ENCODE data around the gene STAT4. TPM values are rescaled to one million over a fixed set of nuclear protein-coding genes. Genes with fewer than 3 reads are reported as not detected.

Gene STAT4
- total RNA-seq, 3 donors from 2014 or later = 46.0 to 71.7 (median 69.5) TPM

DNA sequence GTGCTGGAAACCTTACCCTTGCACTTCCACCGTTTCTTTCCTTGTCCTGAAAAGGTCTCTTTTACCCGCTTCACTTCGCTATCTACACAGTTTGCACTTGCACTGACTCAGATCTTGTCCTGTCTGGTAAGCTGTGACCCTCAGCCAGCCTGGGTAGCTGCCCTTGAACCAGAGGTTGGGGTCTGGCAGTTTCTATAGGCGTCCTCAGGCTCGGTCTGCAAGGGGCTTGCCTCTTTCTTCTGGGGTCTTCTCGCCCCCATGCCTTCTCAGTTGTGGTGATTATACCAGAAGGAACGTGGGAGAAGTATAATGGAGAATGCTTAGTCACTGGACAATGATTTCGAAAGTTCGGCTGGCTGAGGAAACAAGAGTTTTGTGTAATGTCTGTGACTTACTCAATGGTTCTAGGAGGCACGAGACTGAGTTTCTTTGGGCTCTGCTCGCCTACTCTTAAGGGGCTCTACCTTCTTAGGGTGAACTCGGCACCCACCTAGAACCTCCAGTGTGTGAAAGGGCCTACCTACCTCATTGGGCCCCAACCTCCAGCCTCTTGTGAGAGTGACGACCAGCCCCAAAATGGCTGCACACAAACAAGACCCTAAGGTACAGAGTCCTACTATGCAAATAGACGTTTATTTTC, 129.9 kb downstream of the STAT4 start:
- peak; percentile 59 to 68 for ATAC-seq
- no peaks in the 10 kb centered on the region for H3K27me3 Mint-ChIP-seq (ENCODE audit: low read depth)

DNA sequence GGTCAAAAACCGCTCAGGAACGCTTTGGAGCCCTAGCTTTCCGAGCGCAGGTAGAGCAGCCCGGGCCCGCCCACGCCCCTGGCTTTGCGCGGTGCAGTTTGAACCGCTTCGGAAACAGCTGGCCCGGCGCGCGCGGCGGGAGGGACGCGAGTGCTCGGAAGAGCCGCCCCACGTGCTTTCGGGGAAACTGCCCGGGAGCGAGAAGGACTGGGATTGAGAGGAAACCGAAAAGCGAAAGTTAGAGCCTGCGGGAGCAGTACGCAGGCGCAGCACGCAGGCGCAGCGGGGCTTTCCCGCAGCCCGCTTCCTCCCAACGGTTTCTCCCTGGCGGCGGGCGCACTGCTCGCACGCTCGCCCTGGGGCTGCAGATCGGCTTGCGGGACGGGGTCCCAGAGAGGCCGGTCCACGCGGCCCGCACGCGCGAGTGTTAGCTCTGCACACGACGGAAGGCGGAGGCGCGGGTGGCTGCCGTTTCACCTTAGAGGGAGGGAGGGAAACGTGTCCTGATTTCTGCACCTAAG, 130.5 kb downstream of the STAT4 start:
- H3K4me3 Mint-ChIP-seq = no peak overlapping the region
- ATAC-seq (peak; percentile 69), DNase-seq (peak; percentile 94)
- no peaks in the 10 kb centered on the region for H3K36me3 Mint-ChIP-seq (ENCODE audit: insufficient read depth)
- H3K9me3 Mint-ChIP-seq = peaks cover 5% of the 10 kb centered on the region
- no peaks in the 10 kb centered on the region for H3K27me3 Mint-ChIP-seq (ENCODE audit: low read depth)
- H3K4me1 Mint-ChIP-seq (ENCODE audit: low read depth) = peaks cover 43% of the 10 kb centered on the region

More for the DNA sequence above, 129.9 kb downstream of the STAT4 start:
- Mint-ChIP-seq H3K9me3 (peaks cover 6% of the 10 kb centered on the region), H3K4me1 (ENCODE audit: low read depth) (peaks cover 47% of the 10 kb centered on the region), H3K4me3 (no peak overlapping the region), H3K36me3 (ENCODE audit: insufficient read depth) (peaks cover 1% of the 10 kb centered on the region)
- no peak for DNase-seq

- H3K9me3 Mint-ChIP-seq = peaks cover 5% of the 10 kb centered on the region
- DNase-seq (no peak), ATAC-seq (no peak)
- no peaks in the 10 kb centered on the region for H3K27me3 Mint-ChIP-seq (ENCODE audit: low read depth)
- H3K36me3 Mint-ChIP-seq (ENCODE audit: insufficient read depth) = no peaks in the 10 kb centered on the region
- H3K4me1 Mint-ChIP-seq (ENCODE audit: low read depth) = peaks cover 35% of the 10 kb centered on the region
- no peak overlapping the region for H3K4me3 Mint-ChIP-seq
Measured at GRCh38 chr2:191019376-191019775, 131.4 kb downstream of the STAT4 start.

DNA sequence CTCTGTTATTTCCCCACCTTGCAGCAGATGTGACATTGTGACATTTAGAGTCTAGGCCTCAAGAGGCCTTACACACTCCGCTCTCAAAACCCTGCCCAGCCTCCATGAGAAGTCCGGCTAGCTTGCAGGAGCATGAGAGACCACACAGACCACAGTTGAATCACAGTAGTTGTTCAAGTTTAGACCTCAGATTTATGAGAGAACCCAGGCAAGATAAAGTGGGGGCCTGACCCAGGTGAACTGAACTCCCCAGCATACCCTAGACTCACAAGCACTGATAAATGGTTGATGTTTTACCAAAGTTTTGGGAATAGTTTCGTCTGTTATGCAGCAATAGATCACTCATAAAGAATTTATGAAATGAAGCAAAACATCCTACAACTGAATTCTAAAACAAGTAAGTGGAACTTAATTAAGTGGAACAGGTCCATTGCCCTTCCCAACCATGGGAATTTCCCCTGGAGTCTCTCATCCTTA, 132.1 kb downstream of the STAT4 start:
- Mint-ChIP-seq H3K9me3 (peaks cover 5% of the 10 kb centered on the region), H3K27me3 (ENCODE audit: low read depth) (no peaks in the 10 kb centered on the region), H3K4me3 (peak overlapping the region; percentile 50), H3K36me3 (ENCODE audit: insufficient read depth) (no peaks in the 10 kb centered on the region), H3K4me1 (ENCODE audit: low read depth) (peaks cover 33% of the 10 kb centered on the region)
- DNase-seq (no peak), ATAC-seq (no peak)

DNA sequence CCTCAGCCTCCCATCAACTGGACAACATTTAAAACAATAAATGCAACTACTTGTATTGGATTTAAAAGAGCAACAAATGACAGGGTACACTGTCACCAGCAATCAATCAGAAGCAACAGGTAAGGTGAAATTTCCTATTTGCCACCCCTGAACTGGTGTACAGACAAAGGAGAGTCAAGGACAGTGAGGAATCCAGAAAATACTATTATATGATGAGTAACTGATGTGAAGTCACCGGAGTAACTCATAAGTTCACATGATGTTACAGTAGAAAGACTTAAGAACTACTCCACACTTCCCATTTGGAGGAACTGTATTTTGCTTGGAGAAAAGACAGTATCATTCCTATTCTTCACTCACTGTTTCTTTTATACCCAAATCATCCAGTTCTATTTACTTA, 132.7 kb downstream of the STAT4 start:
- H3K9me3 Mint-ChIP-seq = peaks cover 5% of the 10 kb centered on the region
- no peaks in the 10 kb centered on the region for H3K27me3 Mint-ChIP-seq (ENCODE audit: low read depth)
- ATAC-seq (no peak), DNase-seq (no peak)
- peaks cover 33% of the 10 kb centered on the region for H3K4me1 Mint-ChIP-seq (ENCODE audit: low read depth)
- H3K4me3 Mint-ChIP-seq = no peak overlapping the region
- no peaks in the 10 kb centered on the region for H3K36me3 Mint-ChIP-seq (ENCODE audit: insufficient read depth)

- H3K9me3 Mint-ChIP-seq = peaks cover 5% of the 10 kb centered on the region
- DNase-seq = no peak
- no peak overlapping the region for H3K4me3 Mint-ChIP-seq
Measured at GRCh38 chr2:191015831-191016230, 135.0 kb downstream of the STAT4 start.

DNA sequence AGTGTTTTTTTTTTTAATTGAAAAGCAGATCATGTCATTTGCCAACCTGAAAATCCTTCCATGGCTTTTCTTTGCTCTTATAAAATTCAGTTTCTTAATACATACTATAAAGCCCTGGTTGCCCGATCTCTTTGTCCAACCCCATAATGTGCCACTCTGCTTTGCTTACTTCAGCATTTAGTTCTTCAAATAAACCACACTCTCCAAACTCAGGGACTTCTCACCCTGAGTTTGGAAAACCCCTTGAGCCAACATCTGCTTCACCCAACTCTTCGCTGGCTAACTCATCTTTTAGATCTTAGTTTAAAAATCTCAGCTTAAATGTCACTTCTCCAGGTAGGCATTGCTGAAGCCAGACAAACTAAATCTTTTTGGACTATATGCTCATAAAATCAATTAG, 135.6 kb downstream of the STAT4 start:
- DNase-seq (no peak), ATAC-seq (no peak)
- Mint-ChIP-seq H3K4me1 (ENCODE audit: low read depth) (peaks cover 44% of the 10 kb centered on the region), H3K27me3 (ENCODE audit: low read depth) (no peaks in the 10 kb centered on the region), H3K36me3 (ENCODE audit: insufficient read depth) (peaks cover 12% of the 10 kb centered on the region), H3K9me3 (peaks cover 5% of the 10 kb centered on the region), H3K4me3 (no peak overlapping the region)

More at GRCh38 chr2:191015831-191016230, 135.0 kb downstream of the STAT4 start:
- Mint-ChIP-seq H3K36me3 (ENCODE audit: insufficient read depth) (peaks cover 10% of the 10 kb centered on the region), H3K27me3 (ENCODE audit: low read depth) (no peaks in the 10 kb centered on the region), H3K4me1 (ENCODE audit: low read depth) (peaks cover 41% of the 10 kb centered on the region)
- no peak for ATAC-seq

GRCh38 chr2:191014653-191015020, 136.2 kb downstream of the STAT4 start:
- Mint-ChIP-seq H3K36me3 (ENCODE audit: insufficient read depth) (peaks cover 16% of the 10 kb centered on the region), H3K4me1 (ENCODE audit: low read depth) (peaks cover 46% of the 10 kb centered on the region), H3K27me3 (ENCODE audit: low read depth) (no peaks in the 10 kb centered on the region), H3K4me3 (no peak overlapping the region), H3K9me3 (peaks cover 5% of the 10 kb centered on the region)
- DNase-seq (no peak), ATAC-seq (peak; percentile 1 to 6)

- Mint-ChIP-seq H3K27me3 (ENCODE audit: low read depth) (no peaks in the 10 kb centered on the region), H3K4me1 (ENCODE audit: low read depth) (peaks cover 44% of the 10 kb centered on the region), H3K36me3 (ENCODE audit: insufficient read depth) (peaks cover 20% of the 10 kb centered on the region), H3K4me3 (no peak within 1 kb of the TSS), H3K9me3 (peaks cover 5% of the 10 kb centered on the region)
- DNase-seq = peak; percentile 98
- ATAC-seq = peak; percentile 86 to 87
Measured at GRCh38 chr2:191013932-191014652, 136.7 kb downstream of the STAT4 start, which contains the start of gene STAT1. STAT1 (minus strand) TSS chr2:191014171; CDS start chr2:191010003, 4,168 bp downstream.

GRCh38 chr2:191013682-191013931, 137.2 kb downstream of the STAT4 start:
- DNase-seq (no peak), ATAC-seq (no peak)
- Mint-ChIP-seq H3K9me3 (peaks cover 5% of the 10 kb centered on the region), H3K36me3 (ENCODE audit: insufficient read depth) (peaks cover 23% of the 10 kb centered on the region), H3K4me3 (no peak overlapping the region), H3K27me3 (ENCODE audit: low read depth) (no peaks in the 10 kb centered on the region), H3K4me1 (ENCODE audit: low read depth) (peaks cover 42% of the 10 kb centered on the region)

DNA sequence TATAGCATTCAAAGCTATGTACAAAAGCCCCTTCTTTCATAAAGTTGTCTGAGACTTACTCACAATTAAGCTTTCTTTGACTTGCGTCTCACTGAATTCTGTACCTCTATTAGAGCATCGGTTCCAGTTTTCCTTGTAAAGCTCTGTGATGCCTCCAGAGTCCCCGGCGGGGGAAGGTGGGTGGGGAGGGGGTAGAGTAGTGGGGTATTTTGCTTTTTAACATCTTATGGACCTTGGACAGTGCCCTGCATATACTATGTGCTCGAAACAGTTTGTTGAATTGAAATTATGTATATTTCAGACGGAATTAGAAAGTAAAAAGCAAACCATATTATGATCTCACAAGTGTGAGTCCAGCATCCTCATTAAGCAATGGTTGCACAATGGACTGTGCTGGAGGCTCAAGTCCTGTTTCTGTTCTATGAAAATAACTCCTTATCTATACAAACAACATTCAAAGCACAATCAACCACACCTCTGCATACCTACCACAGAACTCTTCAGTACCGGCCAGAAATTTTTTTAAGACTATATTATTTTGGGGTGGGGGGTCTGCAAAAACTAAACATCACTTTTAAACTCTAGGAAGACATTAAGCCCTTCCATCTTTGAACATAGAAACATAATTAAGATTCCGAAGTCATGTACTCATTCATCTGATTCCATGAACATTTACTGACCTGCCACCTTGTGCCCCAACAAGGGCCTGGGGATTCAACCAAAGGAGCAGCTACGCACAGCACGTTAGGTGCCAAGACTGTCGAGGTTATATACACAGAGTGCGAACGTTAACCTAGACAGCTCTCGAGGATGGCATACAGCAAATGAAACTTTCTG, 137.7 kb downstream of the STAT4 start:
- peaks cover 5% of the 10 kb centered on the region for H3K9me3 Mint-ChIP-seq
- H3K36me3 Mint-ChIP-seq (ENCODE audit: insufficient read depth) = peaks cover 29% of the 10 kb centered on the region
- DNase-seq = no peak
- no peak overlapping the region for H3K4me3 Mint-ChIP-seq
- peak; percentile 11 to 26 for ATAC-seq
- peaks cover 42% of the 10 kb centered on the region for H3K4me1 Mint-ChIP-seq (ENCODE audit: low read depth)
- no peaks in the 10 kb centered on the region for H3K27me3 Mint-ChIP-seq (ENCODE audit: low read depth)

DNA sequence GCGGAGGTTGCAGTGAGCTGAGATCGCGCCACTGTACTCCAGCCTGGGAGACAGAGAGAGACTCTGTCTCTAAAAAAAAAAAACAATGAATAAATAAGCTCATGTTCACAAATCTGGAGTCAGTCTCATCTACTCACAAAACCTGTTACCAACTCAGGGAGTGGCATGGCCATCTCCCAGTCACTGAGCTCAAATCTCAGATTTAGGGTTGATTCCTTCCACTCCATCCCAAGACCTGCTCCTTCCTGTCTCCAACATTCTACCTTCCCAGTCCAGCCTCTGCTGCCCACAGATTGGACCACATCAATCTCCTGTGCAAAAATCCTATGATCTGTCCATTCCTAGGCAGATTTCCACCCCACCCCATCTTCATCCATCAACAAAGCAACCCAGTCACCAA, 138.4 kb downstream of the STAT4 start:
- ATAC-seq (no peak), DNase-seq (no peak)
- Mint-ChIP-seq H3K4me3 (no peak overlapping the region), H3K4me1 (ENCODE audit: low read depth) (peaks cover 44% of the 10 kb centered on the region), H3K9me3 (peaks cover 5% of the 10 kb centered on the region), H3K36me3 (ENCODE audit: insufficient read depth) (peaks cover 36% of the 10 kb centered on the region), H3K27me3 (ENCODE audit: low read depth) (no peaks in the 10 kb centered on the region)

- ATAC-seq (no peak), DNase-seq (no peak)
- H3K27me3 Mint-ChIP-seq (ENCODE audit: low read depth) = no peaks in the 10 kb centered on the region
- H3K9me3 Mint-ChIP-seq = no peaks in the 10 kb centered on the region
- no peak overlapping the region for H3K4me3 Mint-ChIP-seq
- H3K36me3 Mint-ChIP-seq (ENCODE audit: insufficient read depth) = peaks cover 47% of the 10 kb centered on the region
- peaks cover 46% of the 10 kb centered on the region for H3K4me1 Mint-ChIP-seq (ENCODE audit: low read depth)
Measured at GRCh38 chr2:191010887-191011885, 139.6 kb downstream of the STAT4 start.
